Measurements from ENCODE around the gene CFAP20. TPM values are rescaled to one million over a fixed set of nuclear protein-coding genes. Genes with fewer than 3 reads are reported as not detected.

The CFAP20 gene
- total RNA-seq (100 to 1,000 TPM; 250 to 261 TPM), total RNA-seq (14.5 to 254 (median 32.3) reads per million in 172 experiments)
- polyA plus RNA-seq (2013, experiment 1 of 2): 30.1 TPM
- 62.2 TPM for polyA plus RNA-seq (2013, experiment 2 of 2)

DNA sequence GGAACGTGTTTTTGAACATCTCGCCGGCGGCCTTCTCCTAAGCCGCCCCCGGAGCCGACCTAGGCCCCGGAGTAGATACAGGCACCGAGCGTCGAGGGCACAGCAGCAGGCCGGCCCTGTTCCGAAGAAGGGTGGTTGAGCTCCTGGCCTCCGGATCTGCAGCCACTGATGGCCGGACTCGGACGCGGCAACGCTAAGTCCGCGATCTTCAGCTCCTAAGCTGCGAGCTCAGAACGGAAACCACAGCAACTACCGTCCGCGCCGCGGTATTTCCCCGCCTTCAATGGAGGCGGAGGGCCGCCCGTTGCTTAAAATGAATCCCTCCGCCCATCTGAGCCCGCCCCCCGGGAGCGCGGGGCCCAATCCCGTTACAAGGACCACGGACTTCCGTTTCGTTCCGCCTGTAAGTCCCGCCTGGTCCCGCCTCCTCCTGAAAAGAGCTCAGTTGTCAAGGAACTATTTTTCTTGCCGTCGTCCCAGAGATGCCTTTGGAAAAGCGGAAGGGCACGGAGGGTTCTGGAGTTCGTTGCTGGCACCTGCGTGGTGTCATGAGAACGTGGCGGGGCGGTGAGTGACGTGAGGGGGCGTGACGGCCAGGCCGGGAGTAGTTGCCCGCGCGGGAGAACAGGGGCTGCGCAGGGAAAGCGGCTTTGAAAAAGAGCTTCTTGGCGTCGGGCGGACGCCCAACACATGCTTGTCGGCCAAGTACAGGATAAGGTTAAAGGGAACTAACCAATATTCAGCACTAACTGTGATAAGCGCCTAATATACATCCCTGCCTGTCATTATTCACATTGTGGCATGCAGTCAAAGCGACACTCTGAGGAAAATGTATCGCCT, at the start of gene CFAP20:
Gene CFAP20 (minus strand): TSS at position 285 of the 840 bp plus-strand sequence. CDS start 266 bp downstream, at position 19.
- H3K9me3 ChIP-seq (ENCODE audit: control insufficient read depth in 1 of 2, insufficient read depth in 1 of 2, low read length in 2 of 2): peaks cover 0 to 7% of the 10 kb centered on the region in 2 experiments
- Mint-ChIP-seq H3K4me1 (ENCODE audit: low read depth) (peaks cover 47% of the 10 kb centered on the region), H3K9me3 (peaks cover 2% of the 10 kb centered on the region), H3K36me3 (ENCODE audit: low read depth) (peaks cover 27% of the 10 kb centered on the region), H3K27me3 (no peaks in the 10 kb centered on the region), H3K27ac (peak within 1 kb of the TSS; percentile 88), H3K4me3 (peak within 1 kb of the TSS; percentile 91)
- TF ChIP-seq CTCF (IDR thresholded peaks at IDR 0.05): no peak
- intact Hi-C loops (cut with DNase I, micrococcal nuclease): loop anchor here (2.0 to 10.0 kb wide), 10 partner anchors 68 to 942 kb away; partner anchors contain the start of genes CSNK2A2 (in 2 of the 2), KATNB1 (in 2 of the 2), PSME3IP1 (in 1 of the 2) and RSPRY1 (in 1 of the 2)
- H3K4me3 ChIP-seq (ENCODE audit: low read length): peak within 1 kb of the TSS; percentile 99
- peaks cover 40% of the 10 kb centered on the region for H3K4me1 ChIP-seq (ENCODE audit: insufficient read depth, low read length)
- CTCF ChIA-PET: interaction anchor here (0.9 to 5.4 kb wide), 4 partner anchors 33 to 394 kb away, joined by 3 to 21 read pairs (median 3); partner anchors contain the start of genes KATNB1, USB1 and ZNF319
- DNase-seq: peak; percentile 92 to 98 (median 96)
- peaks cover 1% of the 10 kb centered on the region for H3K36me3 ChIP-seq (ENCODE audit: insufficient read depth, low read length)
- ATAC-seq (ENCODE audit: poor library complexity): peak; percentile 84
- H3K27ac ChIP-seq (ENCODE audit: low read depth in 1 of 2, low read length in 2 of 2): peak within 1 kb of the TSS; percentile 84 to 88
- H3K27me3 ChIP-seq (ENCODE audit: control insufficient read depth in 1 of 2, insufficient read depth in 2 of 2, low read length in 2 of 2): no peaks in the 10 kb centered on the region
- POLR2A ChIA-PET: interaction anchor here (0.5 to 2.2 kb wide), 24 partner anchors 11 to 1610 kb away, joined by 3 to 28 read pairs (median 3); partner anchors contain the start of genes BBS2, GINS3, KATNB1 and MMP15

- Mint-ChIP-seq H3K27me3 (no peaks in the 10 kb centered on the region), H3K36me3 (ENCODE audit: low read depth) (peaks cover 83% of the 10 kb centered on the region), H3K27ac (peak overlapping the region; percentile 86), H3K9me3 (no peaks in the 10 kb centered on the region), H3K4me3 (peak overlapping the region; percentile 43), H3K4me1 (ENCODE audit: low read depth) (peaks cover 63% of the 10 kb centered on the region)
- intact Hi-C loops (cut with DNase I, micrococcal nuclease): no loop called here
- CTCF ChIA-PET: no interaction called here
- Histone ChIP-seq H3K27ac (ENCODE audit: low read depth in 1 of 2, low read length in 2 of 2) (peak overlapping the region in 1 of 2 donors; percentile 59), H3K36me3 (ENCODE audit: insufficient read depth, low read length) (peaks cover 34% of the 10 kb centered on the region), H3K9me3 (ENCODE audit: control insufficient read depth in 1 of 2, insufficient read depth in 1 of 2, low read length in 2 of 2) (no peaks in the 10 kb centered on the region), H3K4me1 (ENCODE audit: insufficient read depth, low read length) (peaks cover 22% of the 10 kb centered on the region), H3K27me3 (ENCODE audit: control insufficient read depth in 1 of 2, insufficient read depth in 2 of 2, low read length in 2 of 2) (no peaks in the 10 kb centered on the region), H3K4me3 (ENCODE audit: low read length) (no peak overlapping the region)
- ATAC-seq (ENCODE audit: poor library complexity): peak; percentile 47
- POLR2A ChIA-PET: interaction anchor here (0.9 to 1.6 kb wide), 4 partner anchors 9 to 72 kb away, joined by 3 to 11 read pairs (median 6); partner anchors contain the start of gene CFAP20
- TF ChIP-seq CTCF (IDR thresholded peaks at IDR 0.05): no peak
- DNase-seq: peak in 2 of 14 experiments; percentile 14 to 32
These were observed 48.2 kb upstream of the CFAP20 start for GRCh38 chr16:58177353-58177710.

GRCh38 chr16:58176608-58177352, 47.6 kb upstream of the CFAP20 start:
- POLR2A ChIA-PET: interaction anchor here (1.3 to 1.6 kb wide), 3 partner anchors 9 to 73 kb away, joined by 4 to 11 read pairs (median 7); partner anchors contain the start of gene CFAP20
- Mint-ChIP-seq H3K36me3 (ENCODE audit: low read depth) (peaks cover 84% of the 10 kb centered on the region), H3K27me3 (no peaks in the 10 kb centered on the region), H3K4me3 (peak overlapping the region; percentile 17), H3K9me3 (no peaks in the 10 kb centered on the region), H3K27ac (peak overlapping the region; percentile 86), H3K4me1 (ENCODE audit: low read depth) (peaks cover 59% of the 10 kb centered on the region)
- TF ChIP-seq CTCF (IDR thresholded peaks at IDR 0.05): no peak
- H3K27me3 ChIP-seq (ENCODE audit: control insufficient read depth in 1 of 2, insufficient read depth in 2 of 2, low read length in 2 of 2): no peaks in the 10 kb centered on the region
- no peak overlapping the region for H3K4me3 ChIP-seq (ENCODE audit: low read length)
- DNase-seq: peak in 3 of 14 experiments; percentile 16 to 42 (median 24)
- peak; percentile 96 for ATAC-seq (ENCODE audit: poor library complexity)
- H3K4me1 ChIP-seq (ENCODE audit: insufficient read depth, low read length): peaks cover 22% of the 10 kb centered on the region
- peak overlapping the region in 1 of 2 donors; percentile 59 for H3K27ac ChIP-seq (ENCODE audit: low read depth in 1 of 2, low read length in 2 of 2)
- H3K9me3 ChIP-seq (ENCODE audit: control insufficient read depth in 1 of 2, insufficient read depth in 1 of 2, low read length in 2 of 2): no peaks in the 10 kb centered on the region
- CTCF ChIA-PET: no interaction called here
- H3K36me3 ChIP-seq (ENCODE audit: insufficient read depth, low read length): peaks cover 34% of the 10 kb centered on the region
- intact Hi-C loops (cut with DNase I, micrococcal nuclease): no loop called here

Measured in CD4-positive, alpha-beta T cell (primary cell).